GM12878 (cell line): Measurements from ENCODE around the gene QSOX1. TPM values are rescaled to one million over a fixed set of nuclear protein-coding genes. Genes with fewer than 3 reads are reported as not detected.

ENCODE experiments used
- ATAC-seq: fragments of 200-7000 bp; cut with Tn5 transposase; 3 replicates; pipeline ENCODE4 v1.9.1; 2020; ENCODE audit warnings: mild to moderate bottlenecking, moderate library complexity
- BruUV-seq: library from RNA; stranded (reverse); fragments of 400-500 nt; replicated peaks from 2 replicates; lab custom pipeline; 2021; lab: Mats Ljungman, UMichigan
- CTCF ChIA-PET: fragments of 300-600 bp; sonication (Branson Sonifier 250); formaldehyde crosslinking; extraction: SDS; loops from one replicate; lab custom pipeline; 2021; ENCODE audit warnings: inconsistent platforms; lab: Yijun Ruan, JAX
- POLR2A ChIA-PET: fragments of 350-600 bp; formaldehyde crosslinking; extraction: SDS; loops from one replicate; lab custom pipeline; 2021; ENCODE audit warnings: inconsistent platforms; lab: Charles Lee
- RAD21 ChIA-PET: fragments of 300-600 bp; sonication (Branson Sonifier 250); formaldehyde crosslinking; loops from one replicate; lab custom pipeline; 2023; ENCODE audit warnings: antibody characterized with exemption; ENCODE audit not compliant: unreplicated experiment; lab: Charles Lee
- SMC1A ChIA-PET: fragments of 300-600 bp; sonication (Branson Sonifier 250); formaldehyde crosslinking; loops from one replicate; lab custom pipeline; 2023; ENCODE audit not compliant: unreplicated experiment, uncharacterized antibody; lab: Charles Lee
- DNase-seq: peaks from one replicate; pipeline ENCODE4 v3.0.0-alpha.2; 2011; ENCODE audit warnings: low read depth, low spot score
- FAIRE-seq: peaks from 3 replicates; lab custom pipeline; 2011; peaks lifted over from hg19 to GRCh38; lab: Jason Lieb, UNC
- H2AFZ ChIP-seq: 2 replicates; pipeline ENCODE4 v1.6.0; 2011; ENCODE audit warnings: low read depth, low read length, control low read depth; ENCODE audit not compliant: control insufficient read depth
- H3K27ac ChIP-seq: 2 replicates; pipeline ENCODE4 v1.5.1; 2011; ENCODE audit warnings: control low read depth; ENCODE audit not compliant: control insufficient read depth, insufficient read depth
- H3K27me3 ChIP-seq, 2 experiments: replicated peaks in 1 of 2; 2 replicates each; pipeline versions ENCODE4 v1.6.0 to v1.6.1; 2011; ENCODE audit warnings: low read length in 1 of 2; ENCODE audit not compliant: control insufficient read depth in 2 of 2, insufficient read depth in 2 of 2
- H3K36me3 ChIP-seq, 2 experiments: 2 replicates each; pipeline ENCODE4 v1.5.1; 2011; ENCODE audit warnings: low read length in 1 of 2; ENCODE audit not compliant: control insufficient read depth in 2 of 2, insufficient read depth in 2 of 2
- H3K4me1 ChIP-seq: 2 replicates; pipeline ENCODE4 v1.6.1; 2011; ENCODE audit warnings: mild to moderate bottlenecking, low read length, moderate library complexity, mixed read lengths; ENCODE audit not compliant: control insufficient read depth, insufficient read depth
- H3K4me2 ChIP-seq: 2 replicates; pipeline ENCODE4 v1.6.0; 2011; ENCODE audit warnings: control low read depth; ENCODE audit not compliant: control insufficient read depth, insufficient read depth
- H3K4me3 ChIP-seq: fragments of 200-600 bp; sonication (generic); 2 replicates; pipeline ENCODE4 v1.5.1; 2016
- H3K79me2 ChIP-seq: 2 replicates; pipeline ENCODE4 v1.6.0; 2011; ENCODE audit warnings: low read length; ENCODE audit not compliant: control insufficient read depth, insufficient read depth
- H3K9ac ChIP-seq: 2 replicates; pipeline ENCODE4 v1.8.0; 2011; ENCODE audit warnings: low read length, control low read depth, mixed read lengths; ENCODE audit not compliant: control insufficient read depth, insufficient read depth
- H3K9me3 ChIP-seq: replicated peaks from 3 replicates; pipeline ENCODE4 v1.5.1; 2011; ENCODE audit warnings: mild to moderate bottlenecking, low read length; ENCODE audit not compliant: control insufficient read depth, insufficient read depth
- H4K20me1 ChIP-seq: 2 replicates; pipeline ENCODE4 v1.6.0; 2011; ENCODE audit not compliant: control insufficient read depth, insufficient read depth
- BACH1 ChIP-seq: fragments of 450-650 bp; IDR thresholded peaks from 2 replicates; pipeline ENCODE4 v1.6.1; 2017; ENCODE audit warnings: mild to moderate bottlenecking, borderline replicate concordance
- BHLHE40 ChIP-seq, 2 experiments: fragments of 450-650 bp in 1 of 2; IDR thresholded peaks; 2 replicates each; pipeline ENCODE4 v1.6.1; 2011 to 2017; ENCODE audit warnings: low read depth in 2 of 2, borderline replicate concordance in 1 of 2, improper control_type of control experiment in 1 of 2, low read length in 1 of 2, mild to moderate bottlenecking in 1 of 2
- CREM ChIP-seq: IDR thresholded peaks from 2 replicates; pipeline ENCODE4 v1.6.1; 2014; ENCODE audit warnings: antibody characterized with exemption, low read depth
- FOXK2 ChIP-seq: fragments of 450-650 bp; IDR thresholded peaks from 2 replicates; pipeline ENCODE4 v1.6.1; 2017; ENCODE audit warnings: mild to moderate bottlenecking, moderate library complexity
- GATAD2B ChIP-seq: fragments of 450-650 bp; conservative IDR thresholded peaks from 2 replicates; pipeline ENCODE4 v1.6.1; 2017; ENCODE audit warnings: low read depth, mild to moderate bottlenecking, moderate library complexity
- MTA2 ChIP-seq: fragments of 450-650 bp; IDR thresholded peaks from 2 replicates; pipeline ENCODE4 v1.6.1; 2016; ENCODE audit warnings: low read depth, mild to moderate bottlenecking, moderate library complexity
- MXI1 ChIP-seq: fragments of 150-350 bp; IDR thresholded peaks from 2 replicates; pipeline ENCODE4 v1.6.1; 2011; ENCODE audit warnings: low read depth, mild to moderate bottlenecking, inconsistent platforms, low read length, improper control_type of control experiment
- PAX8 ChIP-seq: fragments of 450-650 bp; IDR thresholded peaks from 2 replicates; pipeline ENCODE4 v1.6.1; 2017; ENCODE audit warnings: mild to moderate bottlenecking, moderate library complexity
- STAT3 ChIP-seq: IDR thresholded peaks from 2 replicates; pipeline ENCODE4 v1.6.1; 2011; ENCODE audit warnings: low read depth, low read length, improper control_type of control experiment
- USF2 ChIP-seq: IDR thresholded peaks from 2 replicates; pipeline ENCODE4 v1.6.1; 2011; ENCODE audit warnings: low read depth, low read length, improper control_type of control experiment, borderline replicate concordance
- WRNIP1 ChIP-seq: IDR thresholded peaks from 2 replicates; pipeline ENCODE4 v1.6.1; 2011; ENCODE audit warnings: low read depth, low read length, improper control_type of control experiment, borderline replicate concordance
- ZBTB4 ChIP-seq: fragments of 450-650 bp; formaldehyde crosslinking; IDR thresholded peaks from 2 replicates; pipeline ENCODE4 v1.4.0; 2022; ENCODE audit warnings: mild to moderate bottlenecking, moderate library complexity
- ZBTB40 ChIP-seq: fragments of 450-650 bp; IDR thresholded peaks from 2 replicates; pipeline ENCODE4 v1.6.1; 2016; ENCODE audit warnings: mild to moderate bottlenecking, moderate library complexity, borderline replicate concordance
- ZNF217 ChIP-seq: fragments of 450-650 bp; IDR thresholded peaks from 2 replicates; pipeline ENCODE4 v1.6.1; 2017; ENCODE audit warnings: antibody characterized with exemption, mild to moderate bottlenecking
- WGBS: methylation state at CpG from one replicate; pipeline ENCODE4 v1.1.6; 2016; ENCODE audit warnings: low lambda C conversion rate; ENCODE audit not compliant: insufficient replicate concordance, insufficient coverage; ENCODE audit errors: missing lambda C conversion rate; 5-methylcytosine and 5-hydroxymethylcytosine counted together
- in situ Hi-C: fragments of 300-500 bp; cut with MboI; formaldehyde crosslinking; loops from 9 replicates; pipeline ENCODE4 v1.14.3; 2018; ENCODE audit warnings: mixed read lengths
- intact Hi-C: fragments of 100-400 bp; cut with micrococcal nuclease; formaldehyde crosslinking; loops from one replicate; pipeline ENCODE4 v1.14.2; 2022; ENCODE audit not compliant: unreplicated experiment
- polyA plus RNA-seq, 11 experiments: library from polyadenylated mRNA; depleted of rRNA in 4 of 11; unstranded in 6 of 11; stranded (reverse) in 5 of 11; fragments of >200 nt; fragmentation: Nextera tagmentation in 4 of 11; fragmentation: Illumina TruSeq in 1 of 11; extraction: Ambion mirVana in 4 of 11; extraction: Trizol in 1 of 11; gene quantifications; 1 replicate in 1 of 11; 2 replicates in 10 of 11; pipeline versions ENCODE4 v1.2.1 to v1.2.3, GENCODE V29; 2011 to 2016; ENCODE audit warnings: inconsistent platforms in 2 of 11, missing spikeins in 2 of 11, low read depth in 1 of 11
- total RNA-seq, 4 experiments: library from RNA; depleted of rRNA in 3 of 4; stranded (reverse); fragments of >200 nt in 3 of 4; fragmentation: Illumina TruSeq in 1 of 4; extraction: Trizol in 1 of 4; gene quantifications; 2 replicates each; pipeline versions ENCODE4 v1.2.1 to v1.2.3, GENCODE V29; 2013 to 2021
- TF ChIP-seq, protein P1 (sequence below): IDR thresholded peaks from 2 replicates; pipeline ENCODE4 v1.6.1; 2012; ENCODE audit warnings: low read depth, low read length, improper control_type of control experiment

The QSOX1 gene
- total and polyA plus RNA-seq, 10 of the 15 experiments (the other 5 are each of a cell fraction or from before 2014, with no cell fraction given) = 1.8 to 31.3 (median 11.2) TPM

DNA sequence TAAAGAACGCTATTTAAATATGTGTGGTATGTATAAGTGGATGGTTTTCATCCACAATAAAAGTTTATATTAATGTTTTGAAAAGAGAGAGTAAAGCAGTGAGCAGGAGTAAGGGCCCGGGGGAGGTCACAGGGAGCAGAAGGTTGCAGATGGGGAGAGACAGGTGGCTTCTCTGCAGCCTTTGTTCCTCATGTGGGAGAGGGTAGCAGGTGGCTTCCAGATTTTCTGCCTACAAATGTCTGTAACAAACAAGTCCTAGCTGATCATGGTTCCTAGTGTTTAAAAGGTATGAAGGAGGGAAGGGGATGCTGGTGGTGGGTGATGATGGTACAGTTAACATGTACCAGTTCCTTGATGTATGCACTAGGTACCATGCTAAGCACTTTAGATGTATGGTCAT, 18.8 kb downstream of the QSOX1 start:
- RAD21 ChIA-PET = no interaction called here
- SMC1A ChIA-PET = no interaction called here
- WGBS = 98% methylated on average over 2 of the region's 2 CpGs
- Histone ChIP-seq H3K27ac (no peak overlapping the region), H4K20me1 (no peaks in the 10 kb centered on the region), H3K4me1 (no peaks in the 10 kb centered on the region), H2AFZ (no peak overlapping the region), H3K27me3 (no peaks in the 10 kb centered on the region), H3K4me3 (no peak overlapping the region), H3K36me3 (peaks cover 0 to 3% of the 10 kb centered on the region in 2 experiments; a peak in 2 of 4 replicates), H3K79me2 (no peaks in the 10 kb centered on the region), H3K9ac (no peak overlapping the region), H3K9me3 (no peaks in the 10 kb centered on the region), H3K4me2 (no peak overlapping the region)
- BruUV-seq = no TSS peak
- CTCF ChIA-PET = no interaction called here
- POLR2A ChIA-PET = no interaction called here
- FAIRE-seq (no peak), DNase-seq (no peak), ATAC-seq (no peak)
- in situ Hi-C loops (no loop called here), intact Hi-C loops (no loop called here)
- TF ChIP-seq ZBTB40 (no peak), MTA2 (no peak), FOXK2 (no peak), PAX8 (no peak), MXI1 (no peak), USF2 (no peak), CREM (no peak), WRNIP1 (no peak), BACH1 (no peak), GATAD2B (no peak), ZNF217 (no peak), ZBTB4 (no peak), BHLHE40 (IDR thresholded peaks at IDR 0.05; ENCODE audit: borderline replicate concordance in 1 of 2, low read depth in 2 of 2, low read length in 1 of 2) (no peak), STAT3 (no peak)
- TF ChIP-seq, protein P1, sequence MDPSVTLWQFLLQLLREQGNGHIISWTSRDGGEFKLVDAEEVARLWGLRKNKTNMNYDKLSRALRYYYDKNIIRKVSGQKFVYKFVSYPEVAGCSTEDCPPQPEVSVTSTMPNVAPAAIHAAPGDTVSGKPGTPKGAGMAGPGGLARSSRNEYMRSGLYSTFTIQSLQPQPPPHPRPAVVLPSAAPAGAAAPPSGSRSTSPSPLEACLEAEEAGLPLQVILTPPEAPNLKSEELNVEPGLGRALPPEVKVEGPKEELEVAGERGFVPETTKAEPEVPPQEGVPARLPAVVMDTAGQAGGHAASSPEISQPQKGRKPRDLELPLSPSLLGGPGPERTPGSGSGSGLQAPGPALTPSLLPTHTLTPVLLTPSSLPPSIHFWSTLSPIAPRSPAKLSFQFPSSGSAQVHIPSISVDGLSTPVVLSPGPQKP = no peak
